ENCODE measurements around the gene AHNAK2.

AHNAK2 gene

GRCh38 chr14:104888489-104889374, 89.4 kb downstream of the AHNAK2 start:
- no peak for TF ChIP-seq MAX (IDR thresholded peaks at IDR 0.05; ENCODE audit: low read depth, low read length)
- no peak overlapping the region for H3K4me3 ChIP-seq (ENCODE audit: low read depth, low read length)
- DNase-seq (ENCODE audit: low read depth) = no peak

- no peak overlapping the region for H3K4me3 ChIP-seq (ENCODE audit: low read depth, low read length)
- no peak for TF ChIP-seq MAX (IDR thresholded peaks at IDR 0.05; ENCODE audit: low read depth, low read length)
- TF ChIP-seq POLR2A (IDR thresholded peaks at IDR 0.05; ENCODE audit: extremely low read depth, insufficient read length) = no peak
- no peak for TF ChIP-seq MYC (IDR thresholded peaks at IDR 0.05; ENCODE audit: low read depth, low read length)
- no peak for TF ChIP-seq CTCF (IDR thresholded peaks at IDR 0.05; ENCODE audit: low read depth, low read length)
- no peak for DNase-seq (ENCODE audit: low read depth)
Measured at GRCh38 chr14:104887623-104888488, 90.3 kb downstream of the AHNAK2 start.

Data from NB4 (cell line).